H1 (cell line): ENCODE measurements around the gene ZSCAN1. TPM values are rescaled to one million over a fixed set of nuclear protein-coding genes. Genes with fewer than 3 reads are reported as not detected.

Experiments used
- CTCF ChIA-PET: fragments of 300-600 bp; sonication (Branson Sonifier 250); formaldehyde crosslinking; loops from one replicate; lab custom pipeline; 2021; ENCODE audit not compliant: partially characterized antibody; lab: Charles Lee
- POLR2A ChIA-PET: fragments of 300-600 bp; sonication (Branson Sonifier 250); formaldehyde crosslinking; loops from one replicate; lab custom pipeline; 2021; ENCODE audit warnings: inconsistent platforms; ENCODE audit not compliant: partially characterized antibody; lab: Charles Lee
- DNase-seq, 2 experiments: peaks; one replicate each; pipeline versions ENCODE4 v3.0.0 to v3.0.0-alpha.2; 2010 to 2022; ENCODE audit warnings: low spot score in 2 of 2, low read depth in 1 of 2, mixed read lengths in 1 of 2
- FAIRE-seq: peaks from 2 replicates; lab custom pipeline; 2011; peaks lifted over from hg19 to GRCh38; lab: Jason Lieb, UNC
- H2AFZ ChIP-seq: 2 replicates; pipeline ENCODE4 v1.8.1; 2012; ENCODE audit warnings: low read length, inconsistent platforms
- H2AK5ac ChIP-seq: 2 replicates; pipeline ENCODE4 v1.6.1; 2013; ENCODE audit warnings: low read depth, low read length
- H2BK120ac ChIP-seq: replicated peaks from 2 replicates; pipeline ENCODE3; 2013; ENCODE audit warnings: low read depth, low read length, inconsistent platforms
- H2BK12ac ChIP-seq: 2 replicates; pipeline ENCODE4 v1.6.1; 2013; ENCODE audit warnings: low read depth, low read length
- H2BK15ac ChIP-seq: 2 replicates; pipeline ENCODE4 v1.6.1; 2013; ENCODE audit warnings: low read length
- H2BK20ac ChIP-seq: 2 replicates; pipeline ENCODE4 v1.6.1; 2013; ENCODE audit warnings: low read length
- H2BK5ac ChIP-seq: 2 replicates; pipeline ENCODE4 v1.6.1; 2013; ENCODE audit warnings: low read depth, low read length
- H3K14ac ChIP-seq: 2 replicates; pipeline ENCODE4 v1.6.1; 2013; ENCODE audit warnings: inconsistent platforms; ENCODE audit not compliant: insufficient read length
- H3K18ac ChIP-seq: 2 replicates; pipeline ENCODE4 v1.6.1; 2013; ENCODE audit warnings: low read length; ENCODE audit errors: extremely low read depth
- H3K23ac ChIP-seq: 2 replicates; pipeline ENCODE4 v1.6.1; 2013; ENCODE audit warnings: inconsistent platforms; ENCODE audit not compliant: insufficient read length
- H3K23me2 ChIP-seq: 2 replicates; pipeline ENCODE4 v1.6.1; 2013; ENCODE audit warnings: low read depth, low read length
- H3K27ac ChIP-seq: 2 replicates; pipeline ENCODE4 v1.6.1; 2011; ENCODE audit warnings: low read depth, low read length, inconsistent platforms
- H3K27me3 ChIP-seq, 4 experiments: replicated peaks in 1 of 4; 1 replicate in 1 of 4; 2 replicates in 3 of 4; pipeline versions ENCODE4 v1.6.1 to v1.8.1; 2011 to 2013; ENCODE audit warnings: low read length in 3 of 4, mild to moderate bottlenecking in 3 of 4, inconsistent platforms in 2 of 4, mixed read lengths in 2 of 4, moderate library complexity in 1 of 4; ENCODE audit not compliant: control insufficient read depth in 3 of 4, insufficient read depth in 3 of 4; ENCODE audit errors: extremely low read depth in 1 of 4
- H3K36me3 ChIP-seq, 4 experiments: 2 replicates each; pipeline versions ENCODE4 v1.6.1 to v1.8.1; 2011 to 2013; ENCODE audit warnings: mild to moderate bottlenecking in 4 of 4, low read length in 3 of 4, moderate library complexity in 2 of 4, control low read depth in 1 of 4, inconsistent platforms in 1 of 4; ENCODE audit not compliant: insufficient read depth in 4 of 4, control insufficient read depth in 2 of 4
- H3K4ac ChIP-seq: replicated peaks from 2 replicates; pipeline ENCODE3; 2013; ENCODE audit warnings: low read length, low read depth, mixed read lengths, inconsistent platforms; ENCODE audit not compliant: insufficient read length
- H3K4me1 ChIP-seq, 4 experiments: replicated peaks in 1 of 4; 1 replicate in 1 of 4; 2 replicates in 3 of 4; pipeline versions ENCODE4 v1.6.1 to v1.8.1; 2011 to 2013; ENCODE audit warnings: low read length in 3 of 4, inconsistent platforms in 2 of 4, mixed read lengths in 1 of 4; ENCODE audit not compliant: insufficient read depth in 4 of 4, control insufficient read depth in 3 of 4
- H3K4me2 ChIP-seq, 2 experiments: 2 replicates each; pipeline versions ENCODE4 v1.6.1 to v1.8.1; 2011 to 2013; ENCODE audit warnings: low read depth in 2 of 2, low read length in 2 of 2, control low read depth in 1 of 2, inconsistent platforms in 1 of 2, mild to moderate bottlenecking in 1 of 2; ENCODE audit not compliant: insufficient read depth in 1 of 2
- H3K4me3 ChIP-seq, 4 experiments: fragments of 200-600, 300-600 bp in 1 of 4; sonication (generic), shearing (Covaris generic), sonication (Bioruptor Twin) in 1 of 4; 2 replicates each; pipeline versions ENCODE4 v1.5.1 to v1.8.1; 2011 to 2016; ENCODE audit warnings: low read length in 4 of 4, low read depth in 3 of 4, control low read depth in 2 of 4, inconsistent platforms in 2 of 4, mild to moderate bottlenecking in 2 of 4, mixed read lengths in 1 of 4, moderate library complexity in 1 of 4; ENCODE audit not compliant: insufficient read depth in 2 of 4; ENCODE audit errors: extremely low read depth in 1 of 4
- H3K56ac ChIP-seq: replicated peaks from 2 replicates; pipeline ENCODE3; 2013; ENCODE audit warnings: low read depth, mild to moderate bottlenecking, mixed read lengths, low read length, inconsistent platforms; ENCODE audit not compliant: insufficient read length
- H3K79me1 ChIP-seq: 2 replicates; pipeline ENCODE4 v1.6.1; 2013; ENCODE audit warnings: low read depth, low read length, control low read depth
- H3K79me2 ChIP-seq, 2 experiments: 2 replicates each; pipeline versions ENCODE4 v1.6.1 to v1.8.1; 2012 to 2013; ENCODE audit warnings: low read length in 2 of 2, mild to moderate bottlenecking in 2 of 2, inconsistent platforms in 1 of 2; ENCODE audit not compliant: insufficient read depth in 2 of 2, control insufficient read depth in 1 of 2
- H3K9ac ChIP-seq, 4 experiments: replicated peaks in 1 of 4; 1 replicate in 1 of 4; 2 replicates in 3 of 4; pipeline versions ENCODE4 v1.6.1 to v1.8.1; 2011 to 2013; ENCODE audit warnings: low read depth in 3 of 4, low read length in 3 of 4, control low read depth in 2 of 4, mild to moderate bottlenecking in 2 of 4, moderate library complexity in 2 of 4, inconsistent platforms in 1 of 4; ENCODE audit errors: extremely low read depth in 1 of 4
- H3K9me3 ChIP-seq, 2 experiments: 2 replicates each; pipeline versions ENCODE4 v1.6.1 to v1.8.1; 2012 to 2013; ENCODE audit warnings: mild to moderate bottlenecking in 2 of 2, moderate library complexity in 2 of 2, control low read depth in 1 of 2, inconsistent platforms in 1 of 2, low read depth in 1 of 2, low read length in 1 of 2, mixed read lengths in 1 of 2; ENCODE audit not compliant: insufficient read depth in 2 of 2
- H4K20me1 ChIP-seq, 2 experiments: replicated peaks in 1 of 2; 2 replicates each; pipeline versions ENCODE3 to v1.8.1; 2011 to 2013; ENCODE audit warnings: inconsistent platforms in 2 of 2, low read length in 2 of 2, mild to moderate bottlenecking in 1 of 2; ENCODE audit not compliant: insufficient read depth in 2 of 2, control insufficient read depth in 1 of 2
- H4K5ac ChIP-seq: 2 replicates; pipeline ENCODE4 v1.6.1; 2013; ENCODE audit warnings: low read length, low read depth, mixed read lengths, inconsistent platforms; ENCODE audit not compliant: insufficient read length
- H4K8ac ChIP-seq: 2 replicates; pipeline ENCODE4 v1.8.0; 2013; ENCODE audit warnings: mild to moderate bottlenecking, moderate library complexity, low read length, inconsistent platforms; ENCODE audit not compliant: insufficient read depth; ENCODE audit errors: extremely low read depth
- H4K91ac ChIP-seq: replicated peaks from 2 replicates; pipeline ENCODE3; 2013; ENCODE audit warnings: low read length, mixed read lengths, inconsistent platforms; ENCODE audit not compliant: insufficient read length
- ASH2L ChIP-seq: fragments of 200-600, 300-600 bp; sonication (generic); IDR thresholded peaks from one replicate; pipeline ENCODE4 v1.7.1; 2017; ENCODE audit warnings: low read length
- BRCA1 ChIP-seq: IDR thresholded peaks from 2 replicates; pipeline ENCODE4 v1.6.1; 2012; ENCODE audit warnings: low read depth, low read length, improper control_type of control experiment
- CEBPB ChIP-seq: IDR thresholded peaks from 2 replicates; pipeline ENCODE4 v1.6.1; 2012; ENCODE audit warnings: low read depth, low read length
- E2F6 ChIP-seq: IDR thresholded peaks from 2 replicates; pipeline ENCODE4 v1.6.1; 2012; ENCODE audit warnings: inconsistent platforms
- EZH2 ChIP-seq: fragments of 200-600 bp; sonication (generic); IDR thresholded peaks from 2 replicates; pipeline ENCODE4 v1.7.1; 2012; ENCODE audit warnings: low read depth, mild to moderate bottlenecking, moderate library complexity, low read length, inconsistent platforms; ENCODE audit not compliant: severe bottlenecking
- HDAC6 ChIP-seq: IDR thresholded peaks from one replicate; pipeline ENCODE4 v1.7.1; 2012; ENCODE audit warnings: low read depth, mild to moderate bottlenecking, inconsistent platforms, low read length, moderate library complexity
- KDM1A ChIP-seq: fragments of 200-600, 300-600 bp; sonication (generic); IDR thresholded peaks from 2 replicates; pipeline ENCODE4 v1.7.1; 2016; ENCODE audit warnings: mild to moderate bottlenecking, low read length, borderline replicate concordance
- POU5F1 ChIP-seq: IDR thresholded peaks from 2 replicates; pipeline ENCODE4 v1.6.1; 2011; ENCODE audit warnings: low read depth, mild to moderate bottlenecking, low read length, moderate library complexity
- RAD21 ChIP-seq, 2 experiments: IDR thresholded peaks in 1 of 2; conservative IDR thresholded peaks in 1 of 2; 2 replicates each; pipeline ENCODE4 v1.6.1; 2011; ENCODE audit warnings: low read depth in 2 of 2, low read length in 2 of 2, improper control_type of control experiment in 1 of 2, inconsistent platforms in 1 of 2, mild to moderate bottlenecking in 1 of 2, moderate library complexity in 1 of 2
- TBP ChIP-seq: IDR thresholded peaks from 2 replicates; pipeline ENCODE4 v1.6.1; 2011; ENCODE audit warnings: low read depth, low read length, improper control_type of control experiment
- WGBS, 2 experiments: shearing (Covaris generic) in 1 of 2; methylation state at CpG; one replicate each; pipeline versions ENCODE4 v1.1.6 to v1.1.7; 2013 to 2015; ENCODE audit warnings: low lambda C conversion rate in 2 of 2, mixed read lengths in 2 of 2, inconsistent platforms in 1 of 2, low coverage in 1 of 2, missing lambda C conversion rate in 1 of 2; ENCODE audit not compliant: insufficient replicate concordance in 2 of 2, insufficient coverage in 1 of 2, insufficient read length in 1 of 2; ENCODE audit errors: extremely low coverage in 1 of 2, missing lambda C conversion rate in 1 of 2; 5-methylcytosine and 5-hydroxymethylcytosine counted together
- polyA plus RNA-seq, 7 experiments: library from polyadenylated mRNA; depleted of rRNA in 3 of 7; stranded (reverse) in 5 of 7; unstranded in 2 of 7; fragments of >200 nt in 5 of 7; fragments of 200-250 nt in 2 of 7; gene quantifications; 1 replicate in 5 of 7; 2 replicates in 1 of 7; 4 replicates in 1 of 7; pipeline versions ENCODE4 v1.2.1 to v1.2.3, GENCODE V29; 2011 to 2013; ENCODE audit warnings: missing spikeins in 2 of 7, mixed read lengths in 2 of 7
- total RNA-seq: library from RNA; stranded (reverse); fragmentation: NEBNext Ultra II Directional; extraction: Animal tissue kit (Norgen Biotek cat#: 25700); gene quantifications from 2 replicates; pipeline ENCODE4 v1.2.1, GENCODE V29; 2021

The ZSCAN1 gene
- total and polyA plus RNA-seq, 2 of the 8 experiments (the other 6 are each of a cell fraction or from before 2014, with no cell fraction given) = 1.2 to 4.3 TPM

- POLR2A ChIA-PET = interaction anchor here (0.6 to 4.2 kb wide), 35 partner anchors 7 to 740 kb away, joined by 3 to 35 read pairs (median 6); partner anchors contain the start of genes ZNF135, ZNF324B, ZNF329 and ZNF417
- no peak for FAIRE-seq
- H3K9ac ChIP-seq = peak overlapping the region in 3 of 4 experiments; percentile 88 to 98 (median 96); a peak in 6 of 7 replicates
- peak; percentile 9; the same call in 1 of the 2 replicates for TF ChIP-seq E2F6
- no peak for TF ChIP-seq POU5F1
- no peak for TF ChIP-seq CEBPB
- no peak for TF ChIP-seq HDAC6
- peak; percentile 36 for TF ChIP-seq ASH2L
- TF ChIP-seq EZH2 = no peak
- no peak for TF ChIP-seq TBP
- TF ChIP-seq KDM1A = no peak
- TF ChIP-seq RAD21 (IDR thresholded peaks at IDR 0.05 in 1 of 2, conservative IDR thresholded peaks at IDR 0.05 in 1 of 2; ENCODE audit: low read depth in 2 of 2, low read length in 2 of 2) = no peak
- no peak for TF ChIP-seq BRCA1
Observed at GRCh38 chr19:58003174-58003828, 30.5 kb upstream of the ZSCAN1 start.

More at GRCh38 chr19:58003174-58003828, 30.5 kb upstream of the ZSCAN1 start:
- H2BK5ac ChIP-seq = peak overlapping the region; percentile 26; the same call in 1 of the 2 replicates
- H3K4ac ChIP-seq = peak overlapping the region; percentile 32
- H3K23me2 ChIP-seq = peaks cover 4% of the 10 kb centered on the region
- H4K20me1 ChIP-seq = no peaks in the 10 kb centered on the region
- peak overlapping the region; percentile 85 for H3K18ac ChIP-seq
- peak overlapping the region; percentile 80 for H4K5ac ChIP-seq
- peaks cover 0 to 5% (median under 1%) of the 10 kb centered on the region in 4 experiments; a peak in 2 of 7 replicates for H3K4me1 ChIP-seq
- H2BK12ac ChIP-seq = peak overlapping the region; percentile 96; the same call in 1 of the 2 replicates
- H4K91ac ChIP-seq = peak overlapping the region; percentile 78
- peak overlapping the region; percentile 77 to 97 (median 84) for H3K4me3 ChIP-seq
- H2BK15ac ChIP-seq = 0 out of 2 replicates have a peak overlapping the region, but pooled peaks have one; percentile 31
- peak overlapping the region; percentile 87 for H3K27ac ChIP-seq
- no peak overlapping the region for H3K23ac ChIP-seq
- H2AK5ac ChIP-seq = no peak overlapping the region
- CTCF ChIA-PET = interaction anchor here (0.6 to 1.4 kb wide), 4 partner anchors 8 to 151 kb away, joined by 3 read pairs; no protein-coding TSS in a partner anchor
- peak overlapping the region; percentile 79 to 82 for H3K4me2 ChIP-seq
- H2BK20ac ChIP-seq = 0 out of 2 replicates have a peak overlapping the region, but pooled peaks have one; percentile 18
- H3K9me3 ChIP-seq = peaks cover 20 to 28% of the 10 kb centered on the region in 2 experiments
- peak overlapping the region; percentile 70 for H2AFZ ChIP-seq
- peak overlapping the region; percentile 98 for H4K8ac ChIP-seq
- H3K27me3 ChIP-seq = no peaks in the 10 kb centered on the region; a peak in 1 of 7 replicates
- no peak for DNase-seq
- peaks cover 15% of the 10 kb centered on the region for H3K79me1 ChIP-seq
- peaks cover 14 to 57% (median 38%) of the 10 kb centered on the region in 4 experiments for H3K36me3 ChIP-seq
- peak overlapping the region; percentile 15 for H2BK120ac ChIP-seq
- peak overlapping the region; percentile 34 for H3K56ac ChIP-seq
- H3K14ac ChIP-seq = peak overlapping the region; percentile 27
- 60% methylated on average over 31 of the region's 31 CpGs; no CpG with 5 or more reads in 1 of the 2 experiments for WGBS, 2 experiments
- peaks cover 0 to 46% of the 10 kb centered on the region in 2 experiments; a peak in 3 of 4 replicates for H3K79me2 ChIP-seq
